Smooth muscle cell (in vitro differentiated cells): ENCODE results near the gene YARS1. TPM values are rescaled to one million over a fixed set of nuclear protein-coding genes. Genes with fewer than 3 reads are reported as not detected.

Source experiments
- DNase-seq: peaks from one replicate; lab custom pipeline; 2025; ENCODE audit not compliant: unreplicated experiment; lab: John Stamatoyannopoulos, UW
- H2AFZ ChIP-seq: fragments of 200-600 bp; sonication (generic); 2 replicates; pipeline ENCODE4 v1.6.0; 2016; ENCODE audit warnings: antibody characterized with exemption, low read depth, mild to moderate bottlenecking
- H3F3A ChIP-seq: fragments of 200-600 bp; sonication (generic); 2 replicates; pipeline ENCODE4 v1.6.0; 2017; ENCODE audit warnings: antibody characterized with exemption, low read depth
- H3K27ac ChIP-seq: fragments of 200-600 bp; sonication (generic); 2 replicates; pipeline ENCODE4 v1.5.1; 2016; ENCODE audit warnings: low read depth, mild to moderate bottlenecking
- H3K27me3 ChIP-seq: fragments of 200-600 bp; sonication (generic); 2 replicates; pipeline ENCODE4 v1.6.1; 2016; ENCODE audit warnings: low read depth, mild to moderate bottlenecking
- H3K36me3 ChIP-seq: fragments of 200-600 bp; sonication (generic); 2 replicates; pipeline ENCODE4 v1.5.1; 2016; ENCODE audit warnings: low read depth
- H3K4me1 ChIP-seq: fragments of 200-600 bp; sonication (generic); 2 replicates; pipeline ENCODE4 v1.5.1; 2016; ENCODE audit warnings: low read depth
- H3K4me2 ChIP-seq: fragments of 200-600 bp; sonication (generic); 2 replicates; pipeline ENCODE4 v1.6.0; 2016; ENCODE audit warnings: mild to moderate bottlenecking
- H3K4me3 ChIP-seq: fragments of 200-600 bp; sonication (generic); 2 replicates; pipeline ENCODE4 v1.5.1; 2016; ENCODE audit warnings: mild to moderate bottlenecking
- H3K79me2 ChIP-seq: fragments of 200-600 bp; sonication (generic); 2 replicates; pipeline ENCODE4 v1.6.0; 2016; ENCODE audit warnings: low read depth, mild to moderate bottlenecking
- H3K9ac ChIP-seq: fragments of 200-600 bp; sonication (generic); 2 replicates; pipeline ENCODE4 v1.6.0; 2016; ENCODE audit warnings: low read depth
- H3K9me3 ChIP-seq: fragments of 200-600 bp; sonication (generic); replicated peaks from 2 replicates; pipeline ENCODE4 v1.5.1; 2016; ENCODE audit warnings: low read depth
- H4K20me1 ChIP-seq: fragments of 200-600 bp; sonication (generic); 2 replicates; pipeline ENCODE4 v1.6.0; 2016; ENCODE audit warnings: low read depth
- WGBS: methylation state at CpG from one replicate; pipeline ENCODE4 v1.1.7; 2016; ENCODE audit warnings: low lambda C conversion rate; 5-methylcytosine and 5-hydroxymethylcytosine counted together
- polyA plus RNA-seq: library from polyadenylated mRNA; unstranded; fragments of >200 nt; fragmentation: Nextera tagmentation; extraction: Ambion mirVana; gene quantifications from 2 replicates; pipeline ENCODE4 v1.2.1, GENCODE V29; 2016
- total RNA-seq: library from RNA; depleted of rRNA; stranded (reverse); fragments of >200 nt; gene quantifications from 2 replicates; pipeline ENCODE4 v1.2.3, GENCODE V29; 2014
- TF ChIP-seq, protein P1 (sequence below): fragments of 200-600 bp; sonication (generic); IDR thresholded peaks from 2 replicates; pipeline ENCODE4 v1.5.1; 2017; ENCODE audit warnings: borderline replicate concordance, mild to moderate bottlenecking, antibody characterized with exemption; ENCODE audit not compliant: insufficient read depth, poor library complexity, severe bottlenecking

The YARS1 gene
- total and polyA plus RNA-seq, 2 experiments from 2014 or later: 52.1 to 82.9 TPM

DNA sequence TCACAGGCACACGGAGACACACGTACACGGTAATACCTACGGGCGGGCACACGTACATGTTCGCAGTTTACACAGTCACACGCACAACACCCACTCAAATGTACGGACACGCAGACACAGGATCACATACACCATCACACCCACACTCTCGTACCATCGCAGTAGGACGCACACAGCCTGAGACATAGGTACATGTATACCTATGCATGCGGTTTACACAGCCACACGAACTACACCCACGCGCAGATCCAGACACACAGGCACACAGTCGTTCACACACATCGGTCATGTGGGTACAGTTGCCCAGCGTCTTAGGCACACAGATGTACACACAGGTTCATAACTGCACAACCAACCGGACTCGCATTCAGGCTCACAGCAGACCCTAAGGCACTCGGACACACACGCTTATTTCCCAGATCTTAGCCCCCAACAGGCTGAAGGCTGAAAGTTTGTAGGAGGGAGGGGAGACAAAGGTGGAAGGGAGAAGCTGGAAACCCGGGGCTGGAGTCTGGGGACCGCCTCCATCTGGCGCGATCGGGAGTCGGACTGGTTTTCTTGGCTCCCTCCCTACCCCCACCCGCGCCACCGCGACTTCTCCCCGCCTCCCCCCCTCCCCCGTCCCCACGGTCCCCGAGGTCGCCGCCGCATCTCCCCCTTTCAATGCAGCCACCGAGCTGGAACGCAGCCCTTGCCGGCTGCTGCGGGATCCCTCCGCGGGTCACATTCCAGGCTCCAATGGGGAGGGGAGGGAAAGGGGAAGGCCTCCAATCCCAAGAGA, 62.7 kb downstream of the YARS1 start:
- Histone ChIP-seq H4K20me1 (peaks cover 33% of the 10 kb centered on the region), H3F3A (peaks cover 13% of the 10 kb centered on the region), H3K9me3 (no peaks in the 10 kb centered on the region), H3K4me2 (peak overlapping the region; percentile 96), H3K36me3 (no peaks in the 10 kb centered on the region), H3K9ac (peak overlapping the region; percentile 58), H3K27ac (peak overlapping the region; percentile 13), H3K27me3 (no peaks in the 10 kb centered on the region), H3K4me1 (peaks cover 12% of the 10 kb centered on the region), H2AFZ (peak overlapping the region; percentile 71), H3K79me2 (peaks cover 14% of the 10 kb centered on the region), H3K4me3 (peak overlapping the region; percentile 86)
- DNase-seq: no peak
- WGBS: under 1% methylated on average over 27 of the region's 47 CpGs
- TF ChIP-seq, protein P1, sequence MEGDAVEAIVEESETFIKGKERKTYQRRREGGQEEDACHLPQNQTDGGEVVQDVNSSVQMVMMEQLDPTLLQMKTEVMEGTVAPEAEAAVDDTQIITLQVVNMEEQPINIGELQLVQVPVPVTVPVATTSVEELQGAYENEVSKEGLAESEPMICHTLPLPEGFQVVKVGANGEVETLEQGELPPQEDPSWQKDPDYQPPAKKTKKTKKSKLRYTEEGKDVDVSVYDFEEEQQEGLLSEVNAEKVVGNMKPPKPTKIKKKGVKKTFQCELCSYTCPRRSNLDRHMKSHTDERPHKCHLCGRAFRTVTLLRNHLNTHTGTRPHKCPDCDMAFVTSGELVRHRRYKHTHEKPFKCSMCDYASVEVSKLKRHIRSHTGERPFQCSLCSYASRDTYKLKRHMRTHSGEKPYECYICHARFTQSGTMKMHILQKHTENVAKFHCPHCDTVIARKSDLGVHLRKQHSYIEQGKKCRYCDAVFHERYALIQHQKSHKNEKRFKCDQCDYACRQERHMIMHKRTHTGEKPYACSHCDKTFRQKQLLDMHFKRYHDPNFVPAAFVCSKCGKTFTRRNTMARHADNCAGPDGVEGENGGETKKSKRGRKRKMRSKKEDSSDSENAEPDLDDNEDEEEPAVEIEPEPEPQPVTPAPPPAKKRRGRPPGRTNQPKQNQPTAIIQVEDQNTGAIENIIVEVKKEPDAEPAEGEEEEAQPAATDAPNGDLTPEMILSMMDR: no peak

DNA sequence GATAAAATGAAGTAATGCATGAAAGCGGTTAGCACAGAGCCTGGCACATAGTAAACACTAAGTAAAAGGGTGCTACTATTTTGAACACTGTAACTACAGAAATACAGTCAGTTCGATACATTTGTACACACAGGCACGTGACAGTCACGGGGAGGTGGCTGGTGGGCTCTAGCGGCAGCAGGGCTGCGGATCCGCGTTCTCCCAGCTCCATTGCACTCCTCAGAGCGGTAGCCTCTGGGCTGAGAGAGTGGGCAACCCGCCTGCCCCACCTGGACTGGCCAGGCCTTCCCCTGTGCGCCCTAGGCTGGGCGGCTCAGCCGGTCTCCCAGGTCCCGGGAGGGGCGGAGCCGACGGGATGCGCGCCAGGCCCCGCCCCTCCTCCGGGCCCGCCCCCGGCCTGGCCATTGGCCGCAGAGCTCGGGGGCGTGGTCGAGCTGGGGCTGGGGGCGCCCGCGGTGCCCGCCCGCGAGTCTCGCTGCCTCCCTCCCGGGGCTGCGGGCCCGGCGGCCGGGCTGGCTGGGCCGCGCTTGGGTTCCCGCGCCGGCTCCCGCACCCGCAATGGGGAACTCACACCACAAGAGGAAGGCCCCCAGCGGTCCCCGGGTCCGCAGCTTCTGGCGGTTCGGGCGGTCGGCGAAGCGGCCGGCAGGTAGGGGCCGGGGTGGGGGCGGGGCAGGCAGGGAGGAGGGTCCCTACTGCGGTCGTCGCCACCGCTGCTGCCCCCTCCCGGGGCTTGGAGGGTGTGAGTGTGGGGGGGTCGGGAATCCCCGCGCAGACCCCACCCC, 63.4 kb downstream of the YARS1 start:
- H3K79me2 ChIP-seq: peaks cover 14% of the 10 kb centered on the region
- H3K4me2 ChIP-seq: peak overlapping the region; percentile 96
- DNase-seq: peak; percentile 30
- H3K36me3 ChIP-seq: no peaks in the 10 kb centered on the region
- H3K4me3 ChIP-seq: peak overlapping the region; percentile 86
- H2AFZ ChIP-seq: no peak overlapping the region
- H3F3A ChIP-seq: peaks cover 6% of the 10 kb centered on the region
- TF ChIP-seq, protein P1: no peak
- no peaks in the 10 kb centered on the region for H3K9me3 ChIP-seq
- H4K20me1 ChIP-seq: peaks cover 26% of the 10 kb centered on the region
- WGBS: 10% methylated on average over 27 of the region's 66 CpGs
- peak overlapping the region; percentile 58 for H3K9ac ChIP-seq
- peaks cover 4% of the 10 kb centered on the region for H3K4me1 ChIP-seq
- peak overlapping the region; percentile 13 for H3K27ac ChIP-seq
- H3K27me3 ChIP-seq: no peaks in the 10 kb centered on the region

DNA sequence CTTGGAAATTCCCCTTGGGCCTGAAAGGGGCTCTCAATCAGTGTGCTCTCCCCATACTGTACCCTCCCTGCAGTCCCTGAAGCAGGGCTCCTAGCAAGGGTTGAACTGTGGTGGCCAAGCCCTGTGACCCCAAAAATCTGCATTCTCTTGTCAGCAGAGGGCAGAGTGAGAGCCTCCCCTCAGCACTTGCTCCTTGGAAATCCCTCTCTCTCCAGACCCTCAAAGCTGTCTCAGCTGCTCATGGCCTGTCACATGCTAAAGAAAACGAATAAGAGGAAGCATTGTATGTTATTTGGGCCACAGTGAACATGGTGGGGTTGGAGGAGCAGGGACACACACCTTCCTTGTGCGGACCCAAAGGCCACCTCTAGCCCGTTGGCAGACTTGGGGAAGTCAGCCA, 67.4 kb downstream of the YARS1 start:
- Histone ChIP-seq H3K9ac (no peak overlapping the region), H3K9me3 (no peaks in the 10 kb centered on the region), H4K20me1 (no peaks in the 10 kb centered on the region), H3K4me2 (no peak overlapping the region), H3K4me1 (peaks cover 2% of the 10 kb centered on the region), H3K27ac (no peak overlapping the region), H3K4me3 (no peak overlapping the region), H2AFZ (no peak overlapping the region), H3K27me3 (no peaks in the 10 kb centered on the region), H3K36me3 (no peaks in the 10 kb centered on the region), H3F3A (no peaks in the 10 kb centered on the region), H3K79me2 (no peaks in the 10 kb centered on the region)
- TF ChIP-seq, protein P1: no peak
- WGBS: 90% methylated on average over 3 of the region's 3 CpGs
- DNase-seq: no peak
